Pancreas (tissue), 10 donors: ENCODE measurements around the gene CYP8B1. TPM values are rescaled to one million over a fixed set of nuclear protein-coding genes. Genes with fewer than 3 reads are reported as not detected.

ENCODE experiments used
- ATAC-seq, 4 donors: fragments of 200-7000 bp; cut with Tn5 transposase; one replicate each; pipeline versions ENCODE4 v1.8.0 to v1.9.1; 2020; ENCODE audit warnings: mild to moderate bottlenecking in 4 of 4, moderate library complexity in 4 of 4
- DNase-seq, 6 donors: peaks; one replicate each; pipeline ENCODE4 v3.0.0-alpha.2; 2020
- FAIRE-seq: peaks from 2 replicates; lab custom pipeline; 2012; peaks lifted over from hg19 to GRCh38; lab: Jason Lieb, UNC
- H3K27ac ChIP-seq, 4 donors: fragments of 200-600 bp; sonication (generic); 1 replicate in 3 of 4; 2 replicates in 1 of 4; pipeline versions ENCODE4 v1.5.0 to v1.8.0; 2020
- H3K27me3 ChIP-seq, 4 donors: fragments of 200-600 bp; one replicate each; pipeline ENCODE4 v1.8.0; 2021
- H3K36me3 ChIP-seq, 3 donors: fragments of 200-600 bp; sonication (generic) in 1 of 3; one replicate each; pipeline versions ENCODE4 v1.5.0 to v1.8.0; 2020 to 2021
- H3K4me1 ChIP-seq, 3 donors: fragments of 200-600 bp; one replicate each; pipeline ENCODE4 v1.8.0; 2021
- H3K4me3 ChIP-seq, 4 donors: fragments of 200-600 bp; sonication (generic) in 2 of 4; one replicate each; pipeline versions ENCODE4 v1.5.0 to v1.8.0; 2020 to 2021
- H3K9me3 ChIP-seq, 4 donors: fragments of 200-600 bp; one replicate each; pipeline ENCODE4 v1.8.0; 2021
- CTCF ChIP-seq, 4 donors: fragments of 200-600 bp; sonication (generic) in 3 of 4; IDR thresholded peaks; one replicate each; pipeline versions ENCODE4 v1.5.0 to v1.8.0; 2021; ENCODE audit warnings: antibody characterized with exemption in 4 of 4
- WGBS, 2 donors: extraction: QIAGEN DNeasy Blood & Tissue Kit; methylation state at CpG; one replicate each; pipeline ENCODE4 v1.1.7; 2013; 5-methylcytosine and 5-hydroxymethylcytosine counted together
- intact Hi-C, 3 donors: fragments of 100-400 bp; cut with DNase I; formaldehyde crosslinking; loops; one replicate each; pipeline versions ENCODE4 v1.11.1 to v1.14.2; 2022
- polyA plus RNA-seq, 2 donors: library from polyadenylated mRNA; stranded (reverse); fragments of 200-250 nt; gene quantifications; one replicate each; pipeline ENCODE4 v1.2.3, GENCODE V29; 2013
- total RNA-seq, 6 donors: library from RNA; stranded (reverse); fragmentation: NEBNext Ultra II Directional in 4 of 6; extraction: Animal tissue kit (Norgen Biotek cat#: 25700) in 4 of 6; gene quantifications; one replicate each; pipeline versions ENCODE4 v1.2.1 to v1.2.4, GENCODE V29; 2021 to 2023
- donor health status: healthy with polysubstance abuse.
- donor health status: DM: no; HTN: no; CAD: no; lungs with moderate emphysema.
- donor health status: DM: no; HTN: no; CAD: no.
- donor health status: control.
- donor health status: control.
- donor health status: Bipolar disorder and iron deficiency.
- donor health status: DM: yes; HTN: yes; CAD: no.
- donor health status: DM: no; HTN: no; CAD: no.
- donor health status: DM: no; HTN: no; CAD: no.
- donor health status: DM: yes; HTN: yes; CAD: no.

CYP8B1 gene
- total and polyA plus RNA-seq, 8 donors: 0.22 TPM; not detected in 7

DNA sequence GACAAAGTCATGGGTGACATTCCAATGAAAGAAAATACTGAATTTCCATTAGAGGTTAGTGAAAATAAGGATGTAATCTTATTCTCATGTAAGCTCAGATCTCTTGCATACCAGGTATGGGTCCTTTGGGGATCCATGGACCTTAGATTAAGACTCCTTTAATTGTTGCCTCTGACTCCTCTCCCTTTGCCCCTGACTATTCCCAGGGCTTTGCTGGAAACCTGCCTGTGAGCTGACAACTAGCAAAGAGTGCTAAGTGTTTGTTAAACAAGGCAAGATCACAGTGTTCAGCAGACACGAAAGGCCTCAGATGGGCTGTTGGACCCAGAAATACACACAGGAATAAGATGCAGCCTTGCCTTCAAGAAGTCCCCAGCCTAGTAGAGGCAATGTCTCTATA lies 34.3 kb downstream of the CYP8B1 start:
- no peak for TF ChIP-seq CTCF (IDR thresholded peaks at IDR 0.05)
- FAIRE-seq: no peak
- H3K27me3 ChIP-seq: no peaks in the 10 kb centered on the region
- no peak overlapping the region for H3K27ac ChIP-seq
- no peak for ATAC-seq
- no peaks in the 10 kb centered on the region for H3K36me3 ChIP-seq
- no peak overlapping the region for H3K4me3 ChIP-seq
- H3K4me1 ChIP-seq: no peaks in the 10 kb centered on the region
- WGBS, 2 donors: 79 to 82% methylated on average over 1 of the region's 1 CpG
- intact Hi-C loops: loop anchor here in 1 of 3 donors (5.0 kb wide), 1 partner anchor 59 kb away; no protein-coding TSS in a partner anchor
- DNase-seq: no peak
- H3K9me3 ChIP-seq: no peaks in the 10 kb centered on the region

GRCh38 chr3:42839616-42840015 lies 36.1 kb downstream of the CYP8B1 start:
- H3K27me3 ChIP-seq: no peaks in the 10 kb centered on the region
- TF ChIP-seq CTCF (IDR thresholded peaks at IDR 0.05): peak; percentile 27 to 84 (median 72)
- FAIRE-seq (no peak), DNase-seq (peak in 2 of 6 donors; percentile 25 to 53), ATAC-seq (peak; percentile 90 to 99 (median 96))
- 17 to 20% methylated on average over 7 of the region's 7 CpGs for WGBS, 2 donors
- H3K4me3 ChIP-seq: no peak overlapping the region
- no peak overlapping the region for H3K27ac ChIP-seq
- no peaks in the 10 kb centered on the region for H3K4me1 ChIP-seq
- no peaks in the 10 kb centered on the region for H3K9me3 ChIP-seq
- intact Hi-C loops: loop anchor here in 1 of 3 donors (5.0 kb wide), 1 partner anchor 57 kb away; no protein-coding TSS in a partner anchor
- H3K36me3 ChIP-seq: no peaks in the 10 kb centered on the region

DNA sequence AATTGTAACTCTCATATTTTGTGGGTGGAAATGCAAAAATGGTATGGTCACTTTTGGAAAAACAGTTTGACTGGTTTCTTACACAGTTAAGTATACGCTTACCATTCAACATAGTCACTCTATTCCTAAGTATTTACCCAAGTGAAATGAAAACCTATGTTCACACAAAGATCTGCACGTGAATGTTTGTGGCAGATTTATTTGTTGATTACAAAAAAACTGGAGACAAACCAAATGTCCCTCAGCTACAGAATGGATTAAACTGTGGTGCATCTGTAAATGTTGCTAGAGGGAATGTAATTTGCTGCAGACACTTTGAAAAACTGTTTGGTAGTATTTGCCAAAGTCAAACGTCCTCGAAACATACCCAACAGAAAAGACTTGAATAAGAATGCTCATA lies 37.1 kb downstream of the CYP8B1 start:
- ATAC-seq: no peak
- no peaks in the 10 kb centered on the region for H3K4me1 ChIP-seq
- H3K9me3 ChIP-seq: no peaks in the 10 kb centered on the region
- H3K27ac ChIP-seq: no peak overlapping the region
- H3K27me3 ChIP-seq: no peaks in the 10 kb centered on the region
- no peak for TF ChIP-seq CTCF (IDR thresholded peaks at IDR 0.05)
- no peak overlapping the region for H3K4me3 ChIP-seq
- no peak for DNase-seq
- FAIRE-seq: no peak
- WGBS, 2 donors: 74% methylated on average over 4 of the region's 4 CpGs
- intact Hi-C loops: no loop called here
- no peaks in the 10 kb centered on the region for H3K36me3 ChIP-seq

GRCh38 chr3:42836150-42837123 lies 39.2 kb downstream of the CYP8B1 start:
- H3K9me3 ChIP-seq: no peaks in the 10 kb centered on the region
- no peak overlapping the region for H3K27ac ChIP-seq
- intact Hi-C loops: no loop called here
- H3K36me3 ChIP-seq: no peaks in the 10 kb centered on the region
- DNase-seq (no peak), ATAC-seq (no peak), FAIRE-seq (no peak)
- no peaks in the 10 kb centered on the region for H3K4me1 ChIP-seq
- TF ChIP-seq CTCF (IDR thresholded peaks at IDR 0.05): no peak
- H3K27me3 ChIP-seq: no peaks in the 10 kb centered on the region
- 82 to 91% methylated on average over 5 of the region's 5 CpGs for WGBS, 2 donors
- H3K4me3 ChIP-seq: no peak overlapping the region
